DND-41 (cell line): ENCODE measurements around the gene FBXO38.

Experiments
- ATAC-seq: fragments of 200-7000 bp; cut with Tn5 transposase; 3 replicates; pipeline ENCODE4 v1.9.1; 2021; ENCODE audit warnings: low read depth; ENCODE audit not compliant: insufficient read depth
- DNase-seq: peaks from one replicate; pipeline ENCODE4 v3.0.0-alpha.2; 2020
- H2AFZ ChIP-seq: 2 replicates; pipeline ENCODE4 v1.6.0; 2012; ENCODE audit warnings: low read depth, low read length
- H3K27ac ChIP-seq: 2 replicates; pipeline ENCODE4 v1.5.1; 2012; ENCODE audit warnings: low read length, inconsistent platforms
- H3K27me3 ChIP-seq: fragments of 200-600 bp; sonication (generic); 2 replicates; pipeline ENCODE4 v1.6.0; 2012; ENCODE audit warnings: low read length, mild to moderate bottlenecking, inconsistent platforms; ENCODE audit not compliant: insufficient read depth, poor library complexity
- H3K36me3 ChIP-seq: 2 replicates; pipeline ENCODE4 v1.5.1; 2012; ENCODE audit warnings: low read length, inconsistent platforms; ENCODE audit not compliant: insufficient read depth
- H3K4me1 ChIP-seq: 2 replicates; pipeline ENCODE4 v1.5.1; 2012; ENCODE audit warnings: mild to moderate bottlenecking, low read length; ENCODE audit not compliant: insufficient read depth
- H3K4me2 ChIP-seq: 2 replicates; pipeline ENCODE4 v1.6.0; 2012; ENCODE audit warnings: mild to moderate bottlenecking, moderate library complexity, low read length, inconsistent platforms; ENCODE audit not compliant: insufficient read depth
- H3K4me3 ChIP-seq, 2 experiments: fragments of 200-600 bp in 1 of 2; shearing (Covaris generic) in 1 of 2; 2 replicates each; pipeline ENCODE4 v1.5.1; 2012 to 2016; ENCODE audit warnings: inconsistent platforms in 2 of 2, low read length in 2 of 2, mild to moderate bottlenecking in 2 of 2, low read depth in 1 of 2, moderate library complexity in 1 of 2
- H3K79me2 ChIP-seq: 2 replicates; pipeline ENCODE4 v1.6.0; 2012; ENCODE audit warnings: low read length, inconsistent platforms; ENCODE audit not compliant: insufficient read depth
- H3K9ac ChIP-seq: 2 replicates; pipeline ENCODE4 v1.6.0; 2012; ENCODE audit warnings: low read depth, mild to moderate bottlenecking, inconsistent platforms, low read length, moderate library complexity
- H3K9me3 ChIP-seq: 2 replicates; pipeline ENCODE4 v1.5.1; 2012; ENCODE audit warnings: low read length, moderate library complexity, mild to moderate bottlenecking, inconsistent platforms; ENCODE audit not compliant: insufficient read depth, severe bottlenecking
- H4K20me1 ChIP-seq: 2 replicates; pipeline ENCODE4 v1.6.0; 2012; ENCODE audit warnings: low read length; ENCODE audit not compliant: insufficient read depth
- CTCF ChIP-seq: IDR thresholded peaks from 2 replicates; pipeline ENCODE4 v1.5.1; 2012; ENCODE audit warnings: borderline replicate concordance, low read length, moderate library complexity, mild to moderate bottlenecking; ENCODE audit not compliant: poor library complexity, severe bottlenecking; ENCODE audit errors: extremely low read depth
- EZH2 ChIP-seq: IDR thresholded peaks from 3 replicates; pipeline ENCODE4 v1.6.1; 2012; ENCODE audit warnings: borderline replicate concordance, low read depth, mild to moderate bottlenecking, moderate library complexity, low read length, inconsistent platforms; ENCODE audit not compliant: severe bottlenecking

The FBXO38 gene

DNA sequence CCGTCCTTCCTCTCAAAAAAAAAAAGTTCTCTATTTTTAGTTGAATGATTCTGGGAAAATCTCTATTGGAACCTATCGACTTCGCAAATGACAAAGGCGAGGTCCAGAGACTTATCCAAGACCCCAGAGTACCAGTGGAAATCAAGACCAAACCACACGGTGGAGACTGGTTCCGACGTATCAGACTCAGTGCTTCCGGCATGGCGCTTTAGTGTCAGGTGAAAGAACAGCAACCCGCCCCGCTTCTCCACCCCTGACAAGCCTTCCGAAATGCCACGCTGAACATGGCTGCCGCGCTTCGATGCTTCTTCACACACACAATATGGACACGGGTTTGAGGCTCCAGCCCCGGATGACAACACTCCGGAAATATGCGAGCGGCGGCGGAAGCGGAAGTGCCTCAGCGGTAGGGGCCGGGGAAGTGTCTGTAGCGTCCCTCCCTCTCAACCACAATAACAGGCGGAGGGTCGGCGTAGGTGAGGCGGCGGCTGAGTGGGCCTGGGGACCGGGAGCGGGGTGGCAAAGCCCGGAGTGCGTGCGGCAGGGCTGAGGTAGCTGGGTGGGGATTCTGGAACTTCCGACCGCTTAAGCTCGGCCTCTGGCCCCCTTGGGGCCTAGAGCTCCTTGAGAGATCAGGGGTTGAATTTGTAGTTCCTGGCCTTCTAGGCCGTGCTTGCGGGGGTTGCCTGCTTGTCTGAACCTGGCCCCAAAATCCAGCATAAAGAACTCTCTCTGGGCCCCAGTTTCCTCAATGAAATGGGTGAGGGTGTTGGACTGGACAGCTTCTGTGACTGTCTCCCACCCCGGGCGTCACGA is at the start of gene FBXO38:
Gene FBXO38, plus strand, starts transcription at position 395 of the 816 bp plus-strand sequence. CDS start 10,819 bp downstream, outside the sequence.
- Histone ChIP-seq H3K27me3 (no peaks in the 10 kb centered on the region), H3K27ac (peak within 1 kb of the TSS; percentile 79), H3K36me3 (0 out of 2 replicates have a peak, but pooled peaks cover 4% of the 10 kb centered on the region), H4K20me1 (peaks cover 20% of the 10 kb centered on the region; the same call in 1 of the 2 replicates), H3K9me3 (no peaks in the 10 kb centered on the region), H3K4me2 (peak within 1 kb of the TSS; percentile 89), H3K9ac (peak within 1 kb of the TSS; percentile 76), H3K79me2 (peaks cover 48% of the 10 kb centered on the region), H3K4me3 (peak within 1 kb of the TSS; percentile 74 to 89), H3K4me1 (peaks cover 52% of the 10 kb centered on the region), H2AFZ (peak within 1 kb of the TSS; percentile 81)
- peak; percentile 97 for ATAC-seq
- DNase-seq = peak; percentile 97
- TF ChIP-seq CTCF = peak; percentile 19
- TF ChIP-seq EZH2 = no peak

- H3K27me3 ChIP-seq = no peaks in the 10 kb centered on the region
- H3K79me2 ChIP-seq = no peaks in the 10 kb centered on the region
- H3K9me3 ChIP-seq = no peaks in the 10 kb centered on the region
- H3K9ac ChIP-seq = no peak within 1 kb of the TSS
- H3K4me1 ChIP-seq = no peaks in the 10 kb centered on the region
- no peak for ATAC-seq
- no peak within 1 kb of the TSS for H2AFZ ChIP-seq
- TF ChIP-seq EZH2 = no peak
- TF ChIP-seq CTCF = no peak
- H4K20me1 ChIP-seq = no peaks in the 10 kb centered on the region
- H3K4me3 ChIP-seq = no peak within 1 kb of the TSS
- no peaks in the 10 kb centered on the region for H3K36me3 ChIP-seq
- no peak within 1 kb of the TSS for H3K4me2 ChIP-seq
- no peak within 1 kb of the TSS for H3K27ac ChIP-seq
- DNase-seq = no peak
These were observed 48.5 kb upstream of the FBXO38 start, which contains the start of gene SPINK9 for GRCh38 chr5:148335259-148335658. Gene SPINK9, plus strand, starts transcription at chr5:148335559. Its CDS starts 55 bp downstream, at chr5:148335614.

DNA sequence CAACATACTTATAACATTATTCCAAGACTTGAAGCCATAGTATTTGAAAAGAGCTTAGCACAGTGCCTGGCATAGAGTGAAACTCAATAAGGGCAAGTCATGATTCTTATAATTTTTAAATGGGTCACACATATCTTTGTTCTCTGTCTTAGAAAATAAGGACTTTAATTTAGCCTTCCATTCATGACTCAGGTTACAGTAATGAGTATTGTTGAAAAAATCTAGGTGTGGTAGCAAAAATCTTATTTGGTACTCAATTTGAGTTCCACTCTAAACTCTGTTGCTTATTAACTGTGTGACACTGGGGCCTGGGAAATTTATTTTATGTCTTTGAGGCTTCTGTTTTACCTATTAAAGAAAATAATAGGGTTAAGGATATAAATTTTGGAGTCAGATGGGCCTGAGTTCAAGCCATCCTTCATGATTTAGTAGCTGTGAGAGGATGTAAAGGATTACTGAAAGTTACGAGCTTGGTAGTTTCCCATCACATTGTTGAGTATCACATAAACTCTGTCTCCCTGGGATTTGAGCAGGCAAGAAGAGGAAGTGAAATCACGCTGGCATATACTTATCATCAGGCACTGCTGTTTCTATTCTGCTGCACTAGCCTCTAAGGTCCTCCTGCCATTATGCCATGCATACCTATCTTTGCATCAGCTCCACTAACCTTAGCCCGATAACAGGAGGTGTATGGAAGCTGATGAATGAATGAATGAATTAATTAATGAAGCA is 46.9 kb upstream of the FBXO38 start:
- no peaks in the 10 kb centered on the region for H3K4me1 ChIP-seq
- H3K4me2 ChIP-seq = no peak overlapping the region
- no peaks in the 10 kb centered on the region for H3K9me3 ChIP-seq
- no peak overlapping the region for H3K9ac ChIP-seq
- H3K36me3 ChIP-seq = no peaks in the 10 kb centered on the region
- DNase-seq (no peak), ATAC-seq (no peak)
- no peak for TF ChIP-seq CTCF
- TF ChIP-seq EZH2 = no peak
- no peak overlapping the region for H3K4me3 ChIP-seq
- no peaks in the 10 kb centered on the region for H4K20me1 ChIP-seq
- no peaks in the 10 kb centered on the region for H3K79me2 ChIP-seq
- no peaks in the 10 kb centered on the region for H3K27me3 ChIP-seq
- no peak overlapping the region for H3K27ac ChIP-seq
- H2AFZ ChIP-seq = no peak overlapping the region
